Endodermal cell (in vitro differentiated cells): ENCODE measurements around the gene OCA2. TPM values are rescaled to one million over a fixed set of nuclear protein-coding genes. Genes with fewer than 3 reads are reported as not detected.

Source experiments
- DNase-seq: peaks from one replicate; pipeline ENCODE4 v3.0.0-alpha.2; 2017
- H3K27ac ChIP-seq: 2 replicates; pipeline ENCODE4 v1.5.1; 2013; ENCODE audit warnings: mild to moderate bottlenecking, low read depth, low read length, moderate library complexity
- H3K27me3 ChIP-seq: 2 replicates; pipeline ENCODE4 v1.6.1; 2013; ENCODE audit warnings: mild to moderate bottlenecking, low read length, moderate library complexity; ENCODE audit not compliant: insufficient read depth, control insufficient read depth, poor library complexity, severe bottlenecking
- H3K36me3 ChIP-seq: 2 replicates; pipeline ENCODE4 v1.7.0; 2013; ENCODE audit warnings: mild to moderate bottlenecking, low read length, moderate library complexity; ENCODE audit not compliant: control insufficient read depth, insufficient read depth
- H3K4me1 ChIP-seq: one replicate; pipeline ENCODE4 v1.7.0; 2013; ENCODE audit warnings: low read length; ENCODE audit not compliant: control insufficient read depth, insufficient read depth
- H3K4me3 ChIP-seq: 2 replicates; pipeline ENCODE4 v1.5.1; 2013; ENCODE audit warnings: mild to moderate bottlenecking, low read length, moderate library complexity
- H3K9ac ChIP-seq: 2 replicates; pipeline ENCODE4 v1.6.1; 2013; ENCODE audit warnings: mild to moderate bottlenecking, low read length, moderate library complexity; ENCODE audit not compliant: poor library complexity, severe bottlenecking; ENCODE audit errors: extremely low read depth
- H3K9me3 ChIP-seq: 2 replicates; pipeline ENCODE4 v1.6.1; 2013; ENCODE audit warnings: mild to moderate bottlenecking, low read length, moderate library complexity; ENCODE audit not compliant: control insufficient read depth
- H3K27ac Mint-ChIP-seq: 2 replicates; pipeline ENCODE4 v1.8.0; 2020; ENCODE audit warnings: mixed read lengths
- H3K27me3 Mint-ChIP-seq: 2 replicates; pipeline ENCODE4 v1.8.0; 2021; ENCODE audit warnings: mild to moderate bottlenecking, mixed read lengths; ENCODE audit not compliant: insufficient read depth
- H3K36me3 Mint-ChIP-seq: 2 replicates; pipeline ENCODE4 v1.8.0; 2020; ENCODE audit warnings: low read depth, mixed read lengths
- H3K4me1 Mint-ChIP-seq: 2 replicates; pipeline ENCODE4 v1.8.0; 2020; ENCODE audit warnings: mixed read lengths
- H3K4me3 Mint-ChIP-seq: 2 replicates; pipeline ENCODE4 v1.8.0; 2020; ENCODE audit warnings: mild to moderate bottlenecking, moderate library complexity, mixed read lengths
- H3K9me3 Mint-ChIP-seq: 2 replicates; pipeline ENCODE4 v1.8.0; 2020; ENCODE audit warnings: mild to moderate bottlenecking, mixed read lengths
- CTCF ChIP-seq: fragments of 200-600 bp; sonication (generic); conservative IDR thresholded peaks from 2 replicates; pipeline ENCODE4 v1.5.0; 2021; ENCODE audit warnings: antibody characterized with exemption, mild to moderate bottlenecking
- WGBS, 2 experiments: methylation state at CpG; one replicate each; pipeline versions ENCODE4 v1.1.5 to v1.1.7; 2013; ENCODE audit warnings: missing lambda C conversion rate in 2 of 2, mixed read lengths in 1 of 2; ENCODE audit not compliant: insufficient coverage in 1 of 2, insufficient read length in 1 of 2; 5-methylcytosine and 5-hydroxymethylcytosine counted together
- total RNA-seq, 2 donors: library from RNA; stranded (reverse); fragmentation: NEBNext Ultra II Directional in 1 of 2; extraction: Animal tissue kit (Norgen Biotek cat#: 25700) in 1 of 2; gene quantifications; 2 replicates in 1 of 2; 3 replicates in 1 of 2; pipeline ENCODE4 v1.2.1, GENCODE V29; 2021

Gene OCA2
- total RNA-seq, 2 donors from 2014 or later, result 0.29 to 0.84 TPM

GRCh38 chr15:27828746-27829145 is 270.4 kb downstream of the OCA2 start:
- Mint-ChIP-seq H3K4me1 (peaks cover 2% of the 10 kb centered on the region), H3K27ac (no peak overlapping the region), H3K4me3 (no peak overlapping the region), H3K36me3 (no peaks in the 10 kb centered on the region), H3K9me3 (no peaks in the 10 kb centered on the region), H3K27me3 (no peaks in the 10 kb centered on the region)
- no peaks in the 10 kb centered on the region for H3K27me3 ChIP-seq
- no peak overlapping the region for H3K27ac ChIP-seq
- DNase-seq, result no peak
- H3K9me3 ChIP-seq, result no peaks in the 10 kb centered on the region
- TF ChIP-seq CTCF, result no peak
- 93 to 96% methylated on average over 9 to 10 of the region's 10 CpGs for WGBS, 2 experiments
- no peaks in the 10 kb centered on the region for H3K36me3 ChIP-seq
- H3K4me1 ChIP-seq, result no peaks in the 10 kb centered on the region
- no peak overlapping the region for H3K4me3 ChIP-seq
- H3K9ac ChIP-seq, result no peak overlapping the region

GRCh38 chr15:27826902-27827714 is 272.0 kb downstream of the OCA2 start:
- 82 to 90% methylated on average over 8 to 15 of the region's 15 CpGs for WGBS, 2 experiments
- H3K27ac Mint-ChIP-seq, result no peak overlapping the region
- H3K4me3 ChIP-seq, result no peak overlapping the region
- no peaks in the 10 kb centered on the region for H3K9me3 Mint-ChIP-seq
- H3K9me3 ChIP-seq, result no peaks in the 10 kb centered on the region
- no peaks in the 10 kb centered on the region for H3K4me1 Mint-ChIP-seq
- TF ChIP-seq CTCF, result no peak
- H3K4me3 Mint-ChIP-seq, result no peak overlapping the region
- no peaks in the 10 kb centered on the region for H3K36me3 Mint-ChIP-seq
- H3K27me3 Mint-ChIP-seq, result no peaks in the 10 kb centered on the region
- H3K36me3 ChIP-seq, result no peaks in the 10 kb centered on the region
- no peak overlapping the region for H3K27ac ChIP-seq
- DNase-seq, result no peak
- H3K4me1 ChIP-seq, result no peaks in the 10 kb centered on the region
- H3K27me3 ChIP-seq, result no peaks in the 10 kb centered on the region
- no peak overlapping the region for H3K9ac ChIP-seq

GRCh38 chr15:27826411-27826810 is 272.7 kb downstream of the OCA2 start:
- H3K4me1 ChIP-seq, result no peaks in the 10 kb centered on the region
- H3K9ac ChIP-seq, result no peak overlapping the region
- H3K27ac ChIP-seq, result no peak overlapping the region
- H3K36me3 ChIP-seq, result no peaks in the 10 kb centered on the region
- H3K4me3 Mint-ChIP-seq, result no peak overlapping the region
- TF ChIP-seq CTCF, result no peak
- no peak overlapping the region for H3K27ac Mint-ChIP-seq
- no peak overlapping the region for H3K4me3 ChIP-seq
- no peaks in the 10 kb centered on the region for H3K4me1 Mint-ChIP-seq
- DNase-seq, result no peak
- H3K9me3 Mint-ChIP-seq, result no peaks in the 10 kb centered on the region
- no peaks in the 10 kb centered on the region for H3K27me3 Mint-ChIP-seq
- H3K9me3 ChIP-seq, result no peaks in the 10 kb centered on the region
- no peaks in the 10 kb centered on the region for H3K27me3 ChIP-seq
- H3K36me3 Mint-ChIP-seq, result no peaks in the 10 kb centered on the region
- 67 to 77% methylated on average over 3 to 7 of the region's 7 CpGs for WGBS, 2 experiments
